HCT116 (cell line): ENCODE measurements around the gene TENM4. TPM values are rescaled to one million over a fixed set of nuclear protein-coding genes. Genes with fewer than 3 reads are reported as not detected.

ENCODE experiments used
- ATAC-seq: fragments of 200-7000 bp; cut with Tn5 transposase; 2 replicates; pipeline ENCODE4 v1.9.1; 2020; ENCODE audit warnings: mild to moderate bottlenecking, moderate library complexity
- BruUV-seq: library from RNA; stranded (reverse); fragments of 400-500 nt; replicated peaks from 2 replicates; lab custom pipeline; 2021; lab: Mats Ljungman, UMichigan
- CTCF ChIA-PET: fragments of 300-600 bp; sonication (Branson Sonifier 250); formaldehyde crosslinking; loops from one replicate; lab custom pipeline; 2021; ENCODE audit warnings: antibody characterized with exemption; lab: Charles Lee
- POLR2A ChIA-PET: fragments of 300-600, 350-600 bp; sonication (Branson Sonifier 250); formaldehyde crosslinking; loops from one replicate; lab custom pipeline; 2021; ENCODE audit warnings: antibody characterized with exemption; lab: Charles Lee
- RAD21 ChIA-PET, 2 experiments: fragments of 300-600 bp; sonication (Branson Sonifier 250); formaldehyde crosslinking; loops; one replicate each; lab custom pipeline; 2023; ENCODE audit warnings: low total read pairs in 2 of 2; ENCODE audit not compliant: uncharacterized antibody in 2 of 2, unreplicated experiment in 2 of 2, low non-redundant PET in 1 of 2; lab: Charles Lee
- DNase-seq: peaks from one replicate; pipeline ENCODE4 v3.0.0-alpha.2; 2010; ENCODE audit warnings: low read depth, low spot score
- H2AFZ ChIP-seq: fragments of 200-600 bp; shearing (Covaris generic), sonication (generic); 2 replicates; pipeline ENCODE4 v1.6.1; 2017; ENCODE audit warnings: low read depth, mixed run types, mixed read lengths, antibody characterized with exemption, low read length; ENCODE audit not compliant: poor library complexity, severe bottlenecking
- H3K27ac ChIP-seq: 2 replicates; pipeline ENCODE4 v1.5.1; 2012; ENCODE audit warnings: low read depth, low read length
- H3K27me3 ChIP-seq: fragments of 200-600 bp; sonication (generic); 2 replicates; pipeline ENCODE4 v1.6.1; 2016; ENCODE audit warnings: mixed run types, low read length, mixed read lengths; ENCODE audit not compliant: insufficient read depth
- H3K36me3 ChIP-seq, 2 experiments: fragments of 200-500 bp in 1 of 2; fragments of 200-600 bp in 1 of 2; sonication (Bioruptor generic) in 1 of 2; sonication (generic) in 1 of 2; 2 replicates each; pipeline versions ENCODE4 v1.5.1 to v1.6.1; 2014 to 2016; ENCODE audit warnings: low read length in 2 of 2, inconsistent platforms in 1 of 2, mixed read lengths in 1 of 2, mixed run types in 1 of 2; ENCODE audit not compliant: insufficient read depth in 2 of 2, control insufficient read depth in 1 of 2
- H3K4me1 ChIP-seq, 2 experiments: fragments of 200-600 bp in 1 of 2; sonication (generic) in 1 of 2; 2 replicates each; pipeline versions ENCODE4 v1.5.1 to v1.6.1; 2012 to 2017; ENCODE audit warnings: low read length in 2 of 2, inconsistent platforms in 1 of 2, mild to moderate bottlenecking in 1 of 2, mixed read lengths in 1 of 2, mixed run types in 1 of 2, moderate library complexity in 1 of 2; ENCODE audit not compliant: insufficient read depth in 2 of 2, control insufficient read depth in 1 of 2
- H3K4me2 ChIP-seq: fragments of 200-600 bp; sonication (generic); 2 replicates; pipeline ENCODE4 v1.6.1; 2017; ENCODE audit warnings: mixed run types, low read length, mixed read lengths
- H3K4me3 ChIP-seq, 2 experiments: fragments of 200-600 bp in 1 of 2; sonication (generic) in 1 of 2; replicated peaks in 1 of 2; 2 replicates each; pipeline ENCODE4 v1.5.1; 2011 to 2016; ENCODE audit warnings: low read length in 2 of 2, control low read depth in 1 of 2, low read depth in 1 of 2, mild to moderate bottlenecking in 1 of 2, mixed read lengths in 1 of 2, mixed run types in 1 of 2
- H3K79me2 ChIP-seq: fragments of 200-600 bp; sonication (generic); 2 replicates; pipeline ENCODE4 v1.6.1; 2017; ENCODE audit warnings: mild to moderate bottlenecking, mixed run types, low read length, moderate library complexity, mixed read lengths; ENCODE audit not compliant: insufficient read depth
- H3K9ac ChIP-seq: fragments of 200-600 bp; sonication (generic); 2 replicates; pipeline ENCODE4 v1.6.1; 2016; ENCODE audit warnings: low read length, mixed read lengths
- H3K9me2 ChIP-seq: fragments of 200-600 bp; sonication (generic), shearing (Covaris generic); 2 replicates; pipeline ENCODE4 v1.6.1; 2017; ENCODE audit warnings: mixed run types, mild to moderate bottlenecking, moderate library complexity; ENCODE audit not compliant: insufficient read depth
- H3K9me3 ChIP-seq, 2 experiments: fragments of 200-500 bp in 1 of 2; fragments of 200-600 bp in 1 of 2; sonication (Bioruptor generic) in 1 of 2; sonication (generic) in 1 of 2; 2 replicates each; pipeline ENCODE4 v1.6.1; 2014 to 2017; ENCODE audit warnings: low read length in 2 of 2, mixed read lengths in 2 of 2, inconsistent platforms in 1 of 2, low read depth in 1 of 2, mild to moderate bottlenecking in 1 of 2, mixed run types in 1 of 2, moderate library complexity in 1 of 2; ENCODE audit not compliant: control insufficient read depth in 1 of 2, insufficient read depth in 1 of 2
- H4K20me1 ChIP-seq: fragments of 200-600 bp; sonication (generic), shearing (Covaris generic); 2 replicates; pipeline ENCODE4 v1.6.1; 2017; ENCODE audit warnings: mixed run types, mild to moderate bottlenecking, moderate library complexity; ENCODE audit not compliant: insufficient read depth
- ATF3 ChIP-seq: IDR thresholded peaks from 2 replicates; pipeline ENCODE4 v1.6.1; 2012
- CBX3 ChIP-seq: IDR thresholded peaks from 2 replicates; pipeline ENCODE4 v1.6.1; 2012; ENCODE audit warnings: low read depth
- CEBPB ChIP-seq: IDR thresholded peaks from 2 replicates; pipeline ENCODE4 v1.6.1; 2012; ENCODE audit warnings: low read depth
- EGR1 ChIP-seq: IDR thresholded peaks from 2 replicates; pipeline ENCODE4 v1.6.1; 2012; ENCODE audit warnings: low read depth
- ELF1 ChIP-seq: IDR thresholded peaks from 2 replicates; pipeline ENCODE4 v1.6.1; 2012; ENCODE audit warnings: low read depth, borderline replicate concordance
- EZH2 ChIP-seq: fragments of 200-600 bp; sonication (generic); IDR thresholded peaks from 2 replicates; pipeline ENCODE4 v1.6.1; 2017; ENCODE audit warnings: antibody characterized with exemption, mixed run types
- FOSL1 ChIP-seq: IDR thresholded peaks from 2 replicates; pipeline ENCODE4 v1.6.1; 2012; ENCODE audit warnings: low read depth
- MAX ChIP-seq: IDR thresholded peaks from 2 replicates; pipeline ENCODE4 v1.6.1; 2012
- POLR2A ChIP-seq: IDR thresholded peaks from 2 replicates; pipeline ENCODE4 v1.7.0; 2011; ENCODE audit warnings: borderline replicate concordance; ENCODE audit not compliant: insufficient read depth, insufficient read length; ENCODE audit errors: extremely low read depth
- POLR2AphosphoS5 ChIP-seq: IDR thresholded peaks from 2 replicates; pipeline ENCODE4 v1.6.1; 2011; ENCODE audit warnings: mild to moderate bottlenecking, low read depth, low read length, moderate library complexity
- RAD21 ChIP-seq: IDR thresholded peaks from 2 replicates; pipeline ENCODE4 v1.6.1; 2012; ENCODE audit warnings: low read depth, mild to moderate bottlenecking
- REST ChIP-seq: IDR thresholded peaks from 2 replicates; pipeline ENCODE4 v1.6.1; 2012; ENCODE audit warnings: low read depth
- SIN3A ChIP-seq: IDR thresholded peaks from 2 replicates; pipeline ENCODE4 v1.6.1; 2012; ENCODE audit warnings: low read depth
- SP1 ChIP-seq: IDR thresholded peaks from 2 replicates; pipeline ENCODE4 v1.6.1; 2012; ENCODE audit warnings: low read depth
- TCF7L2 ChIP-seq: IDR thresholded peaks from 2 replicates; pipeline ENCODE4 v1.7.0; 2011; ENCODE audit warnings: borderline replicate concordance, inconsistent platforms; ENCODE audit not compliant: insufficient read depth, insufficient read length; ENCODE audit errors: extremely low read depth
- YY1 ChIP-seq: IDR thresholded peaks from 2 replicates; pipeline ENCODE4 v1.6.1; 2011; ENCODE audit warnings: low read length, low read depth, moderate library complexity, mild to moderate bottlenecking; ENCODE audit not compliant: insufficient replicate concordance; ENCODE audit errors: extremely low read depth
- ZFX ChIP-seq: fragments of 450-650 bp; IDR thresholded peaks from 2 replicates; pipeline ENCODE4 v1.6.1; 2017
- ZNF274 ChIP-seq: fragments of 200-500 bp; sonication (Bioruptor generic); IDR thresholded peaks from 2 replicates; pipeline ENCODE4 v1.6.1; 2014; ENCODE audit warnings: mild to moderate bottlenecking, low read depth, low read length, inconsistent platforms
- intact Hi-C: fragments of 100-400 bp; cut with micrococcal nuclease; formaldehyde crosslinking; loops from 2 replicates; pipeline ENCODE4 v1.10.0; 2022
- total RNA-seq: library from RNA; stranded (reverse); gene quantifications from one replicate; pipeline ENCODE4 v1.2.1, GENCODE V29; 2021; ENCODE audit not compliant: unreplicated experiment
- TF ChIP-seq, protein P1 (sequence below): IDR thresholded peaks from 2 replicates; pipeline ENCODE4 v1.6.1; 2011; ENCODE audit warnings: mild to moderate bottlenecking, low read length, moderate library complexity; ENCODE audit not compliant: insufficient replicate concordance; ENCODE audit errors: extremely low read depth

Gene TENM4
- total RNA-seq, 1 experiment from 2014 or later: 0.05 TPM

GRCh38 chr11:79212741-79213190, 228.1 kb downstream of the TENM4 start:
- H3K4me2 ChIP-seq: no peak overlapping the region
- no peaks in the 10 kb centered on the region for H3K9me3 ChIP-seq
- H3K4me1 ChIP-seq: no peaks in the 10 kb centered on the region
- no peaks in the 10 kb centered on the region for H3K79me2 ChIP-seq
- no peak overlapping the region for H3K4me3 ChIP-seq
- H4K20me1 ChIP-seq: no peaks in the 10 kb centered on the region
- RAD21 ChIA-PET: no interaction called here
- no peaks in the 10 kb centered on the region for H3K9me2 ChIP-seq
- H3K27me3 ChIP-seq: peaks cover 52% of the 10 kb centered on the region
- POLR2A ChIA-PET: no interaction called here
- no peak overlapping the region for H2AFZ ChIP-seq
- H3K27ac ChIP-seq: no peak overlapping the region
- H3K36me3 ChIP-seq: no peaks in the 10 kb centered on the region
- no peak overlapping the region for H3K9ac ChIP-seq
- ATAC-seq (no peak), DNase-seq (no peak)
- CTCF ChIA-PET: no interaction called here
- TF ChIP-seq ZNF274: no peak
- TF ChIP-seq FOSL1: no peak
- TF ChIP-seq POLR2A: no peak
- no peak for TF ChIP-seq CEBPB
- no peak for TF ChIP-seq RAD21
- TF ChIP-seq MAX: no peak
- no peak for TF ChIP-seq REST
- TF ChIP-seq SP1: no peak
- no peak for TF ChIP-seq ELF1
- no peak for TF ChIP-seq ATF3
- TF ChIP-seq EZH2: no peak
- no peak for TF ChIP-seq ZFX
- TF ChIP-seq SIN3A: no peak
- TF ChIP-seq, protein P1, sequence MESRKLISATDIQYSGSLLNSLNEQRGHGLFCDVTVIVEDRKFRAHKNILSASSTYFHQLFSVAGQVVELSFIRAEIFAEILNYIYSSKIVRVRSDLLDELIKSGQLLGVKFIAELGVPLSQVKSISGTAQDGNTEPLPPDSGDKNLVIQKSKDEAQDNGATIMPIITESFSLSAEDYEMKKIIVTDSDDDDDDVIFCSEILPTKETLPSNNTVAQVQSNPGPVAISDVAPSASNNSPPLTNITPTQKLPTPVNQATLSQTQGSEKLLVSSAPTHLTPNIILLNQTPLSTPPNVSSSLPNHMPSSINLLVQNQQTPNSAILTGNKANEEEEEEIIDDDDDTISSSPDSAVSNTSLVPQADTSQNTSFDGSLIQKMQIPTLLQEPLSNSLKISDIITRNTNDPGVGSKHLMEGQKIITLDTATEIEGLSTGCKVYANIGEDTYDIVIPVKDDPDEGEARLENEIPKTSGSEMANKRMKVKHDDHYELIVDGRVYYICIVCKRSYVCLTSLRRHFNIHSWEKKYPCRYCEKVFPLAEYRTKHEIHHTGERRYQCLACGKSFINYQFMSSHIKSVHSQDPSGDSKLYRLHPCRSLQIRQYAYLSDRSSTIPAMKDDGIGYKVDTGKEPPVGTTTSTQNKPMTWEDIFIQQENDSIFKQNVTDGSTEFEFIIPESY: no peak
- TF ChIP-seq POLR2AphosphoS5: no peak
- no peak for TF ChIP-seq EGR1
- no peak for TF ChIP-seq TCF7L2
- no peak for TF ChIP-seq YY1
- no peak for TF ChIP-seq CBX3
- intact Hi-C loops: no loop called here
- no TSS peak for BruUV-seq
